H9 (cell line): ENCODE data around the gene NPDC1. TPM values are rescaled to one million over a fixed set of nuclear protein-coding genes. Genes with fewer than 3 reads are reported as not detected.

Experiments used
- DNase-seq: peaks from one replicate; pipeline ENCODE4 v3.0.0-alpha.2; 2017
- H2AFZ ChIP-seq: one replicate; pipeline ENCODE4 v1.6.1; 2013; ENCODE audit warnings: mild to moderate bottlenecking, low read length, control low read depth, moderate library complexity
- H2AK5ac ChIP-seq: 2 replicates; pipeline ENCODE4 v1.6.1; 2013; ENCODE audit warnings: low read length, control low read depth, mixed read lengths; ENCODE audit not compliant: insufficient read length
- H2BK120ac ChIP-seq: one replicate; pipeline ENCODE4 v1.6.1; 2013; ENCODE audit warnings: low read depth, mild to moderate bottlenecking, low read length, control low read depth, inconsistent platforms; ENCODE audit not compliant: poor library complexity, severe bottlenecking
- H2BK12ac ChIP-seq: 2 replicates; pipeline ENCODE4 v1.6.1; 2013; ENCODE audit warnings: low read length, control low read depth, mixed read lengths, low read depth; ENCODE audit not compliant: insufficient read length
- H2BK15ac ChIP-seq: 2 replicates; pipeline ENCODE4 v1.6.1; 2013; ENCODE audit warnings: low read depth, low read length, control low read depth
- H2BK20ac ChIP-seq: one replicate; pipeline ENCODE4 v1.6.1; 2013; ENCODE audit warnings: low read depth, mild to moderate bottlenecking, low read length, control low read depth, inconsistent platforms; ENCODE audit not compliant: poor library complexity, severe bottlenecking
- H2BK5ac ChIP-seq: 2 replicates; pipeline ENCODE4 v1.6.1; 2013; ENCODE audit warnings: low read length, control low read depth, mixed read lengths; ENCODE audit not compliant: insufficient read length
- H3K14ac ChIP-seq: 2 replicates; pipeline ENCODE4 v1.6.1; 2013; ENCODE audit warnings: low read length, control low read depth; ENCODE audit not compliant: insufficient read depth
- H3K18ac ChIP-seq: 2 replicates; pipeline ENCODE4 v1.6.1; 2013; ENCODE audit warnings: low read depth, mild to moderate bottlenecking, mixed read lengths, low read length, control low read depth; ENCODE audit not compliant: insufficient read length
- H3K23ac ChIP-seq: 2 replicates; pipeline ENCODE4 v1.6.1; 2013; ENCODE audit warnings: low read length, control low read depth, mixed read lengths, low read depth; ENCODE audit not compliant: insufficient read length
- H3K23me2 ChIP-seq: 2 replicates; pipeline ENCODE4 v1.6.1; 2013; ENCODE audit warnings: low read depth, mild to moderate bottlenecking, mixed read lengths, low read length, control low read depth; ENCODE audit not compliant: insufficient read length, poor library complexity, severe bottlenecking
- H3K27ac ChIP-seq: 2 replicates; pipeline ENCODE4 v1.5.1; 2013; ENCODE audit warnings: low read length, control low read depth, mixed read lengths, low read depth; ENCODE audit not compliant: insufficient read length
- H3K27me3 ChIP-seq: 2 replicates; pipeline ENCODE4 v1.6.1; 2013; ENCODE audit warnings: low read length, control low read depth, inconsistent platforms; ENCODE audit not compliant: insufficient read depth
- H3K4ac ChIP-seq: 2 replicates; pipeline ENCODE4 v1.6.1; 2013; ENCODE audit warnings: low read depth, mild to moderate bottlenecking, control low read depth, inconsistent platforms, low read length, moderate library complexity
- H3K4me1 ChIP-seq: 2 replicates; pipeline ENCODE4 v1.6.1; 2013; ENCODE audit warnings: low read length, control low read depth, inconsistent platforms; ENCODE audit not compliant: insufficient read depth
- H3K4me2 ChIP-seq: 2 replicates; pipeline ENCODE4 v1.6.1; 2013; ENCODE audit warnings: low read length, control low read depth, mixed read lengths; ENCODE audit not compliant: insufficient read length, insufficient read depth
- H3K56ac ChIP-seq: 2 replicates; pipeline ENCODE4 v1.6.1; 2013; ENCODE audit warnings: low read depth, mild to moderate bottlenecking, mixed read lengths, low read length, control low read depth; ENCODE audit not compliant: insufficient read length
- H3K79me1 ChIP-seq: 2 replicates; pipeline ENCODE4 v1.6.1; 2013; ENCODE audit warnings: low read depth, mild to moderate bottlenecking, moderate library complexity, low read length, control low read depth, inconsistent platforms; ENCODE audit not compliant: insufficient read depth, poor library complexity, severe bottlenecking
- H3K79me2 ChIP-seq: 2 replicates; pipeline ENCODE4 v1.6.1; 2013; ENCODE audit warnings: low read length, control low read depth, inconsistent platforms; ENCODE audit not compliant: insufficient read depth
- H3K9ac ChIP-seq: 2 replicates; pipeline ENCODE4 v1.6.1; 2013; ENCODE audit warnings: low read length, control low read depth, mixed read lengths; ENCODE audit not compliant: insufficient read length; ENCODE audit errors: extremely low read depth
- H3K9me3 ChIP-seq: one replicate; pipeline ENCODE4 v1.6.1; 2013; ENCODE audit warnings: low read depth, low read length, inconsistent platforms; ENCODE audit not compliant: control insufficient read depth
- H3T11ph ChIP-seq: one replicate; pipeline ENCODE4 v1.6.1; 2013; ENCODE audit warnings: mild to moderate bottlenecking, low read length, control low read depth, inconsistent platforms
- H4K20me1 ChIP-seq: one replicate; pipeline ENCODE4 v1.6.1; 2013; ENCODE audit not compliant: control insufficient read depth, insufficient read length, insufficient read depth
- H4K5ac ChIP-seq: 2 replicates; pipeline ENCODE4 v1.6.1; 2013; ENCODE audit warnings: low read depth, mild to moderate bottlenecking, mixed read lengths, low read length, control low read depth; ENCODE audit not compliant: insufficient read length
- H4K8ac ChIP-seq: replicated peaks from 2 replicates; pipeline ENCODE4 v1.6.1; 2013; ENCODE audit warnings: low read length, control low read depth, mixed read lengths, low read depth; ENCODE audit not compliant: insufficient read length
- H4K91ac ChIP-seq: 2 replicates; pipeline ENCODE4 v1.6.1; 2013; ENCODE audit warnings: low read depth, mild to moderate bottlenecking, moderate library complexity, mixed read lengths, low read length, control low read depth; ENCODE audit not compliant: insufficient read length
- H3K27ac Mint-ChIP-seq, 3 experiments: 2 replicates in 2 of 3; 3 replicates in 1 of 3; pipeline ENCODE4 v1.8.0; 2020 to 2021; ENCODE audit warnings: mixed read lengths in 3 of 3, mild to moderate bottlenecking in 1 of 3, moderate library complexity in 1 of 3
- H3K27me3 Mint-ChIP-seq: 2 replicates; pipeline ENCODE4 v1.8.0; 2021; ENCODE audit warnings: low read depth, mild to moderate bottlenecking, moderate library complexity, mixed read lengths
- H3K36me3 Mint-ChIP-seq, 3 experiments: 2 replicates in 2 of 3; 3 replicates in 1 of 3; pipeline ENCODE4 v1.8.0; 2020 to 2021; ENCODE audit warnings: low read depth in 3 of 3, mixed read lengths in 3 of 3; ENCODE audit not compliant: insufficient read depth in 1 of 3
- H3K4me1 Mint-ChIP-seq, 2 experiments: 2 replicates each; pipeline ENCODE4 v1.8.0; 2020; ENCODE audit warnings: mixed read lengths in 2 of 2
- H3K4me3 Mint-ChIP-seq, 2 experiments: 2 replicates in 1 of 2; 3 replicates in 1 of 2; pipeline ENCODE4 v1.8.0; 2020 to 2021; ENCODE audit warnings: mild to moderate bottlenecking in 2 of 2, mixed read lengths in 2 of 2, moderate library complexity in 1 of 2
- H3K9me3 Mint-ChIP-seq, 2 experiments: 2 replicates in 1 of 2; 3 replicates in 1 of 2; pipeline ENCODE4 v1.8.0; 2020; ENCODE audit warnings: mild to moderate bottlenecking in 2 of 2, mixed read lengths in 2 of 2, moderate library complexity in 1 of 2
- CTCF ChIP-seq: fragments of 200-600 bp; sonication (generic); conservative IDR thresholded peaks from 3 replicates; pipeline ENCODE4 v1.8.0; 2021; ENCODE audit warnings: antibody characterized with exemption, mild to moderate bottlenecking
- WGBS: extraction: QIAGEN DNeasy Blood & Tissue Kit; methylation state at CpG from one replicate; pipeline ENCODE4 v1.1.7; 2013; ENCODE audit warnings: missing lambda C conversion rate, low lambda C conversion rate, mixed read lengths; ENCODE audit not compliant: insufficient read length; ENCODE audit errors: extremely low coverage; 5-methylcytosine and 5-hydroxymethylcytosine counted together
- total RNA-seq: library from RNA; stranded (reverse); gene quantifications from 2 replicates; pipeline ENCODE4 v1.2.1, GENCODE V29; 2021

NPDC1 gene
- total RNA-seq, 1 experiment from 2014 or later = 57.6 TPM

- Histone ChIP-seq H4K5ac (no peak overlapping the region), H3K23ac (no peak overlapping the region), H3K79me2 (no peaks in the 10 kb centered on the region), H2AK5ac (no peak overlapping the region), H3K23me2 (no peaks in the 10 kb centered on the region), H3T11ph (no peak overlapping the region), H3K4me1 (no peaks in the 10 kb centered on the region), H2BK12ac (no peak overlapping the region), H2AFZ (no peak overlapping the region), H4K8ac (no peak overlapping the region), H3K4ac (no peak overlapping the region), H3K18ac (no peak overlapping the region), H3K56ac (no peak overlapping the region), H3K9me3 (no peaks in the 10 kb centered on the region), H3K14ac (no peak overlapping the region; the same call in 1 of the 2 replicates), H2BK20ac (no peak overlapping the region), H3K27ac (no peak overlapping the region), H3K4me2 (no peak overlapping the region), H2BK120ac (no peak overlapping the region), H4K20me1 (peaks cover 2% of the 10 kb centered on the region), H2BK5ac (no peak overlapping the region), H3K9ac (no peak overlapping the region), H2BK15ac (no peak overlapping the region), H4K91ac (no peak overlapping the region), H3K27me3 (no peaks in the 10 kb centered on the region), H3K79me1 (no peaks in the 10 kb centered on the region)
- H3K36me3 Mint-ChIP-seq = peaks cover 4 to 13% (median 8%) of the 10 kb centered on the region in 3 experiments; a peak in 5 of 7 replicates
- H3K27ac Mint-ChIP-seq = no peak overlapping the region
- peak overlapping the region in 1 of 2 experiments; percentile 25; a peak in 1 of 5 replicates for H3K4me3 Mint-ChIP-seq
- no peaks in the 10 kb centered on the region; a peak in 1 of 4 replicates for H3K4me1 Mint-ChIP-seq
- TF ChIP-seq CTCF = no peak
- WGBS = no CpG with 5 or more reads among the region's 21 CpGs
- no peaks in the 10 kb centered on the region; the same call in 1 of the 2 replicates for H3K27me3 Mint-ChIP-seq
- no peaks in the 10 kb centered on the region for H3K9me3 Mint-ChIP-seq
- no peak for DNase-seq
These were observed 30.0 kb downstream of the NPDC1 start for GRCh38 chr9:137015976-137016375.
